WTC11 (cell line): ENCODE data around the gene PPM1M. TPM values are rescaled to one million over a fixed set of nuclear protein-coding genes. Genes with fewer than 3 reads are reported as not detected.

Source experiments
- ATAC-seq: fragments of 200-7000 bp; cut with Tn5 transposase; 2 replicates; pipeline ENCODE4 v1.10.0; 2021; ENCODE audit warnings: mild to moderate bottlenecking, moderate library complexity
- CTCF ChIA-PET: fragments of 300-600 bp; sonication (Branson Sonifier 250); formaldehyde crosslinking; loops from one replicate; lab custom pipeline; 2021; ENCODE audit warnings: antibody characterized with exemption; lab: Charles Lee
- POLR2A ChIA-PET: fragments of 350-600 bp; sonication (Branson Sonifier 250); formaldehyde crosslinking; loops from one replicate; lab custom pipeline; 2021; ENCODE audit warnings: antibody characterized with exemption; lab: Charles Lee
- DNase-seq: peaks from one replicate; pipeline ENCODE4 v3.0.0; 2021; ENCODE audit warnings: low spot score
- H3K27ac Mint-ChIP-seq: 2 replicates; pipeline ENCODE4 v1.8.0; 2021; ENCODE audit warnings: mixed read lengths
- H3K27me3 Mint-ChIP-seq: 2 replicates; pipeline ENCODE4 v1.8.0; 2021; ENCODE audit warnings: low read depth, mild to moderate bottlenecking, moderate library complexity, mixed read lengths
- H3K36me3 Mint-ChIP-seq: 2 replicates; pipeline ENCODE4 v1.8.0; 2021; ENCODE audit warnings: mixed read lengths
- H3K4me1 Mint-ChIP-seq: 2 replicates; pipeline ENCODE4 v1.8.0; 2022; ENCODE audit warnings: mixed read lengths
- H3K4me3 Mint-ChIP-seq: 2 replicates; pipeline ENCODE4 v1.8.0; 2021; ENCODE audit warnings: mild to moderate bottlenecking, moderate library complexity, mixed read lengths
- H3K9me3 Mint-ChIP-seq: 2 replicates; pipeline ENCODE4 v1.8.0; 2021; ENCODE audit warnings: mixed read lengths
- ATF1 ChIP-seq: sonication (generic); formaldehyde crosslinking; IDR thresholded peaks from 2 replicates; pipeline ENCODE4 v1.8.1; 2023; ENCODE audit warnings: mild to moderate bottlenecking, moderate library complexity, missing genetic modification reagents
- GTF2I ChIP-seq: fragments of 250-450 bp; sonication (Bioruptor Pico); conservative IDR thresholded peaks from 2 replicates; pipeline ENCODE4 v1.4.0; 2021; ENCODE audit warnings: mild to moderate bottlenecking
- HMGA2 ChIP-seq: fragments of 250-450 bp; sonication (Bioruptor Pico); IDR thresholded peaks from 2 replicates; pipeline ENCODE4 v1.4.0; 2021; ENCODE audit warnings: mild to moderate bottlenecking, moderate library complexity
- MXD4 ChIP-seq: fragments of 250-450 bp; sonication (Bioruptor Pico); IDR thresholded peaks from 2 replicates; pipeline ENCODE4 v1.8.0; 2021; ENCODE audit warnings: mild to moderate bottlenecking, moderate library complexity, borderline replicate concordance
- NFYB ChIP-seq: sonication (generic); formaldehyde crosslinking; conservative IDR thresholded peaks from 2 replicates; pipeline ENCODE4 v1.8.0; 2022; ENCODE audit warnings: low read depth, missing genetic modification reagents
- ZNF232 ChIP-seq: sonication (generic); formaldehyde crosslinking; IDR thresholded peaks from 2 replicates; pipeline ENCODE4 v1.8.0; 2022; ENCODE audit warnings: mild to moderate bottlenecking, missing genetic modification reagents
- ZNF671 ChIP-seq: fragments of 250-450 bp; sonication (Bioruptor Pico); IDR thresholded peaks from 2 replicates; pipeline ENCODE4 v1.8.0; 2021; ENCODE audit warnings: mild to moderate bottlenecking
- total RNA-seq: library from RNA; stranded (reverse); gene quantifications from 3 replicates; pipeline ENCODE4 v1.2.3, GENCODE V29; 2021
- TF ChIP-seq, protein P1 (sequence below): sonication (generic); formaldehyde crosslinking; IDR thresholded peaks from 2 replicates; pipeline ENCODE4 v1.8.1; 2023; ENCODE audit warnings: mild to moderate bottlenecking, missing genetic modification reagents
- TF ChIP-seq, protein P2 (sequence below): sonication (generic); formaldehyde crosslinking; IDR thresholded peaks from 2 replicates; pipeline ENCODE4 v1.8.1; 2023; ENCODE audit warnings: mild to moderate bottlenecking, missing genetic modification reagents
- TF ChIP-seq, protein P3 (sequence below): sonication (generic); formaldehyde crosslinking; IDR thresholded peaks from 2 replicates; pipeline ENCODE4 v1.8.1; 2023; ENCODE audit warnings: mild to moderate bottlenecking, missing genetic modification reagents, borderline replicate concordance
- TF ChIP-seq, protein P4 (sequence below): fragments of 250-450 bp; sonication (Bioruptor Pico); IDR thresholded peaks from 2 replicates; pipeline ENCODE4 v1.9.0; 2021; ENCODE audit warnings: moderate library complexity, mild to moderate bottlenecking, inconsistent platforms, borderline replicate concordance
- TF ChIP-seq, protein P5 (sequence below): fragments of 250-450 bp; sonication (Bioruptor Pico); IDR thresholded peaks from 2 replicates; pipeline ENCODE4 v1.9.0; 2021; ENCODE audit warnings: mild to moderate bottlenecking
- TF ChIP-seq, protein P6 (sequence below): fragments of 200-600 bp; IDR thresholded peaks from 2 replicates; pipeline ENCODE4 v1.8.0; 2022; ENCODE audit warnings: antibody characterized with exemption
- TF ChIP-seq, protein P7 (sequence below): sonication (generic); formaldehyde crosslinking; IDR thresholded peaks from 2 replicates; pipeline ENCODE4 v1.8.1; 2023; ENCODE audit warnings: mild to moderate bottlenecking, missing genetic modification reagents, moderate library complexity

Gene PPM1M
- total RNA-seq, 1 experiment from 2014 or later: 7.0 TPM

DNA sequence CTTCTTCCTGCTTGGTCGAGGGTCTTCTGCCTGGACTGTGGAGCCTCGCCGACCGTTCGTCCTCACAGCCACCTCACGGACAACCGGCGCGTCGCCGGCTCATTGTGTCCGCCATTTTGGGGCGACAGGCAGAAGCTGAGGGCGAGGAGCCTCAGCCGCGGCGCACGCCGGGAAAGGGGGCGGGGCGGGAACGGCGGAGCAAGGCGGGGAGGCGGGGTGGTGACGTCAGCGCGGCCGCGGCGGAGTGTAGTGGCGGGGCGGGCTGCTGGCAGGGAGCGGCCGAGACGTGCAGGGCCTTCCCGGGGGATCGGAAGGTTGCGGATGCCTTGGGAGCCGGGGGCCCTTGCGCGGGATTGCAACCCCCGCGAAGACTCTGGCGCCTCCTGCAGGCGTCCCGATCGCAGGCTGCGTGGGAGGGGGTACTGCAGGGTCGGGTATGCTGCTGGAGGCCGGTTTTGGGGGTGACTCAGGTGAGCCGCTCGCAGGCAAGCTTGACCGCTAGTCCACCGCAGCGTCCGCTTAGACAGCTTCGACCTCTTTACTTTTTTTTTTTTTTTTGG lies 33.0 kb downstream of the PPM1M start, which contains the start of gene WDR82 (continued):
- TF ChIP-seq, protein P1, sequence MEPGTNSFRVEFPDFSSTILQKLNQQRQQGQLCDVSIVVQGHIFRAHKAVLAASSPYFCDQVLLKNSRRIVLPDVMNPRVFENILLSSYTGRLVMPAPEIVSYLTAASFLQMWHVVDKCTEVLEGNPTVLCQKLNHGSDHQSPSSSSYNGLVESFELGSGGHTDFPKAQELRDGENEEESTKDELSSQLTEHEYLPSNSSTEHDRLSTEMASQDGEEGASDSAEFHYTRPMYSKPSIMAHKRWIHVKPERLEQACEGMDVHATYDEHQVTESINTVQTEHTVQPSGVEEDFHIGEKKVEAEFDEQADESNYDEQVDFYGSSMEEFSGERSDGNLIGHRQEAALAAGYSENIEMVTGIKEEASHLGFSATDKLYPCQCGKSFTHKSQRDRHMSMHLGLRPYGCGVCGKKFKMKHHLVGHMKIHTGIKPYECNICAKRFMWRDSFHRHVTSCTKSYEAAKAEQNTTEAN (CRISPR knock-in tag): 0 out of 2 replicates have a peak, but pooled peaks have one; percentile 43
- peak; percentile 72; the same call in 1 of the 2 replicates for TF ChIP-seq ZNF232
- TF ChIP-seq, protein P2, sequence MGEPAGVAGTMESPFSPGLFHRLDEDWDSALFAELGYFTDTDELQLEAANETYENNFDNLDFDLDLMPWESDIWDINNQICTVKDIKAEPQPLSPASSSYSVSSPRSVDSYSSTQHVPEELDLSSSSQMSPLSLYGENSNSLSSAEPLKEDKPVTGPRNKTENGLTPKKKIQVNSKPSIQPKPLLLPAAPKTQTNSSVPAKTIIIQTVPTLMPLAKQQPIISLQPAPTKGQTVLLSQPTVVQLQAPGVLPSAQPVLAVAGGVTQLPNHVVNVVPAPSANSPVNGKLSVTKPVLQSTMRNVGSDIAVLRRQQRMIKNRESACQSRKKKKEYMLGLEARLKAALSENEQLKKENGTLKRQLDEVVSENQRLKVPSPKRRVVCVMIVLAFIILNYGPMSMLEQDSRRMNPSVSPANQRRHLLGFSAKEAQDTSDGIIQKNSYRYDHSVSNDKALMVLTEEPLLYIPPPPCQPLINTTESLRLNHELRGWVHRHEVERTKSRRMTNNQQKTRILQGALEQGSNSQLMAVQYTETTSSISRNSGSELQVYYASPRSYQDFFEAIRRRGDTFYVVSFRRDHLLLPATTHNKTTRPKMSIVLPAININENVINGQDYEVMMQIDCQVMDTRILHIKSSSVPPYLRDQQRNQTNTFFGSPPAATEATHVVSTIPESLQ (CRISPR knock-in tag): no peak
- TF ChIP-seq ZNF671 (CRISPR knock-in tag): peak; percentile 66; the same call in 1 of the 2 replicates
- TF ChIP-seq, protein P3, sequence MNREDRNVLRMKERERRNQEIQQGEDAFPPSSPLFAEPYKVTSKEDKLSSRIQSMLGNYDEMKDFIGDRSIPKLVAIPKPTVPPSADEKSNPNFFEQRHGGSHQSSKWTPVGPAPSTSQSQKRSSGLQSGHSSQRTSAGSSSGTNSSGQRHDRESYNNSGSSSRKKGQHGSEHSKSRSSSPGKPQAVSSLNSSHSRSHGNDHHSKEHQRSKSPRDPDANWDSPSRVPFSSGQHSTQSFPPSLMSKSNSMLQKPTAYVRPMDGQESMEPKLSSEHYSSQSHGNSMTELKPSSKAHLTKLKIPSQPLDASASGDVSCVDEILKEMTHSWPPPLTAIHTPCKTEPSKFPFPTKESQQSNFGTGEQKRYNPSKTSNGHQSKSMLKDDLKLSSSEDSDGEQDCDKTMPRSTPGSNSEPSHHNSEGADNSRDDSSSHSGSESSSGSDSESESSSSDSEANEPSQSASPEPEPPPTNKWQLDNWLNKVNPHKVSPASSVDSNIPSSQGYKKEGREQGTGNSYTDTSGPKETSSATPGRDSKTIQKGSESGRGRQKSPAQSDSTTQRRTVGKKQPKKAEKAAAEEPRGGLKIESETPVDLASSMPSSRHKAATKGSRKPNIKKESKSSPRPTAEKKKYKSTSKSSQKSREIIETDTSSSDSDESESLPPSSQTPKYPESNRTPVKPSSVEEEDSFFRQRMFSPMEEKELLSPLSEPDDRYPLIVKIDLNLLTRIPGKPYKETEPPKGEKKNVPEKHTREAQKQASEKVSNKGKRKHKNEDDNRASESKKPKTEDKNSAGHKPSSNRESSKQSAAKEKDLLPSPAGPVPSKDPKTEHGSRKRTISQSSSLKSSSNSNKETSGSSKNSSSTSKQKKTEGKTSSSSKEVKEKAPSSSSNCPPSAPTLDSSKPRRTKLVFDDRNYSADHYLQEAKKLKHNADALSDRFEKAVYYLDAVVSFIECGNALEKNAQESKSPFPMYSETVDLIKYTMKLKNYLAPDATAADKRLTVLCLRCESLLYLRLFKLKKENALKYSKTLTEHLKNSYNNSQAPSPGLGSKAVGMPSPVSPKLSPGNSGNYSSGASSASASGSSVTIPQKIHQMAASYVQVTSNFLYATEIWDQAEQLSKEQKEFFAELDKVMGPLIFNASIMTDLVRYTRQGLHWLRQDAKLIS (CRISPR knock-in tag): no peak

DNA sequence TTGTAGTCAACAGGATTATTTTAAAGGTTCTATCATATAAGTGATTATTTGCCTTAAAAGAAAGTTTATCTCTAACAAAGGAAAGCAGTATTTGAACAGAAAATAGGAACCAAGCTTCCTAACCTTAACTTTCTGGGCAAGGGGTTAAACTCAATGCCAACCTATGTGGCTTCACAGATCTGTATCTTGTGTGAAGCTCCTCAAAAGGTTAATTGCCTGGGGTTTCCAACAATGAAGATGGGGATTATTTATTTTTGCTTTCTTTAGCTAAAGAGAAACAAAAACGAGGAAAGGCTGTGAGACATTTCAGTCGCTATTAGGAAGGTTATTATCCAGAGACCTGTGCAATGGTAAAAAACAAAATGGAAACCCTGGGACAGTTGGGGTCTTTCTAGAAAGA lies 34.0 kb downstream of the PPM1M start:
- H3K4me3 Mint-ChIP-seq: peak overlapping the region; percentile 94
- peaks cover 10% of the 10 kb centered on the region for H3K36me3 Mint-ChIP-seq
- ChIA-PET POLR2A (interaction anchor here (0.6 to 2.6 kb wide), 2 partner anchors 21 to 39 kb away, joined by 3 to 9 read pairs; no protein-coding TSS in a partner anchor), CTCF (interaction anchor here (0.5 to 5.0 kb wide), 15 partner anchors 11 to 275 kb away, joined by 3 to 41 read pairs (median 5); partner anchors contain the start of genes POC1A and TWF2)
- DNase-seq (no peak), ATAC-seq (no peak)
- peaks cover 26% of the 10 kb centered on the region for H3K4me1 Mint-ChIP-seq
- TF ChIP-seq ZNF671 (CRISPR knock-in tag) (no peak), GTF2I (CRISPR knock-in tag) (no peak), MXD4 (CRISPR knock-in tag) (no peak), HMGA2 (CRISPR knock-in tag) (no peak), ATF1 (CRISPR knock-in tag) (no peak), NFYB (no peak)
- TF ChIP-seq, protein P4, sequence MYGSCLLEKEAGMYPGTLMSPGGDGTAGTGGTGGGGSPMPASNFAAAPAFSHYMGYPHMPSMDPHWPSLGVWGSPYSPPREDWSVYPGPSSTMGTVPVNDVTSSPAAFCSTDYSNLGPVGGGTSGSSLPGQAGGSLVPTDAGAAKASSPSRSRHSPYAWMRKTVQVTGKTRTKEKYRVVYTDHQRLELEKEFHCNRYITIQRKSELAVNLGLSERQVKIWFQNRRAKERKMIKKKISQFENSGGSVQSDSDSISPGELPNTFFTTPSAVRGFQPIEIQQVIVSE: no peak
- TF ChIP-seq, protein P2 (CRISPR knock-in tag): no peak
- TF ChIP-seq, protein P5, sequence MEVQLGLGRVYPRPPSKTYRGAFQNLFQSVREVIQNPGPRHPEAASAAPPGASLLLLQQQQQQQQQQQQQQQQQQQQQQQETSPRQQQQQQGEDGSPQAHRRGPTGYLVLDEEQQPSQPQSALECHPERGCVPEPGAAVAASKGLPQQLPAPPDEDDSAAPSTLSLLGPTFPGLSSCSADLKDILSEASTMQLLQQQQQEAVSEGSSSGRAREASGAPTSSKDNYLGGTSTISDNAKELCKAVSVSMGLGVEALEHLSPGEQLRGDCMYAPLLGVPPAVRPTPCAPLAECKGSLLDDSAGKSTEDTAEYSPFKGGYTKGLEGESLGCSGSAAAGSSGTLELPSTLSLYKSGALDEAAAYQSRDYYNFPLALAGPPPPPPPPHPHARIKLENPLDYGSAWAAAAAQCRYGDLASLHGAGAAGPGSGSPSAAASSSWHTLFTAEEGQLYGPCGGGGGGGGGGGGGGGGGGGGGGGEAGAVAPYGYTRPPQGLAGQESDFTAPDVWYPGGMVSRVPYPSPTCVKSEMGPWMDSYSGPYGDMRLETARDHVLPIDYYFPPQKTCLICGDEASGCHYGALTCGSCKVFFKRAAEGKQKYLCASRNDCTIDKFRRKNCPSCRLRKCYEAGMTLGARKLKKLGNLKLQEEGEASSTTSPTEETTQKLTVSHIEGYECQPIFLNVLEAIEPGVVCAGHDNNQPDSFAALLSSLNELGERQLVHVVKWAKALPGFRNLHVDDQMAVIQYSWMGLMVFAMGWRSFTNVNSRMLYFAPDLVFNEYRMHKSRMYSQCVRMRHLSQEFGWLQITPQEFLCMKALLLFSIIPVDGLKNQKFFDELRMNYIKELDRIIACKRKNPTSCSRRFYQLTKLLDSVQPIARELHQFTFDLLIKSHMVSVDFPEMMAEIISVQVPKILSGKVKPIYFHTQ: no peak
- TF ChIP-seq, protein P6, sequence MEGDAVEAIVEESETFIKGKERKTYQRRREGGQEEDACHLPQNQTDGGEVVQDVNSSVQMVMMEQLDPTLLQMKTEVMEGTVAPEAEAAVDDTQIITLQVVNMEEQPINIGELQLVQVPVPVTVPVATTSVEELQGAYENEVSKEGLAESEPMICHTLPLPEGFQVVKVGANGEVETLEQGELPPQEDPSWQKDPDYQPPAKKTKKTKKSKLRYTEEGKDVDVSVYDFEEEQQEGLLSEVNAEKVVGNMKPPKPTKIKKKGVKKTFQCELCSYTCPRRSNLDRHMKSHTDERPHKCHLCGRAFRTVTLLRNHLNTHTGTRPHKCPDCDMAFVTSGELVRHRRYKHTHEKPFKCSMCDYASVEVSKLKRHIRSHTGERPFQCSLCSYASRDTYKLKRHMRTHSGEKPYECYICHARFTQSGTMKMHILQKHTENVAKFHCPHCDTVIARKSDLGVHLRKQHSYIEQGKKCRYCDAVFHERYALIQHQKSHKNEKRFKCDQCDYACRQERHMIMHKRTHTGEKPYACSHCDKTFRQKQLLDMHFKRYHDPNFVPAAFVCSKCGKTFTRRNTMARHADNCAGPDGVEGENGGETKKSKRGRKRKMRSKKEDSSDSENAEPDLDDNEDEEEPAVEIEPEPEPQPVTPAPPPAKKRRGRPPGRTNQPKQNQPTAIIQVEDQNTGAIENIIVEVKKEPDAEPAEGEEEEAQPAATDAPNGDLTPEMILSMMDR: no peak
- TF ChIP-seq, protein P7, sequence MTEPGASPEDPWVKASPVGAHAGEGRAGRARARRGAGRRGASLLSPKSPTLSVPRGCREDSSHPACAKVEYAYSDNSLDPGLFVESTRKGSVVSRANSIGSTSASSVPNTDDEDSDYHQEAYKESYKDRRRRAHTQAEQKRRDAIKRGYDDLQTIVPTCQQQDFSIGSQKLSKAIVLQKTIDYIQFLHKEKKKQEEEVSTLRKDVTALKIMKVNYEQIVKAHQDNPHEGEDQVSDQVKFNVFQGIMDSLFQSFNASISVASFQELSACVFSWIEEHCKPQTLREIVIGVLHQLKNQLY (CRISPR knock-in tag): no peak
- H3K27ac Mint-ChIP-seq: peak overlapping the region; percentile 100; the same call in 1 of the 2 replicates
- H3K27me3 Mint-ChIP-seq: no peaks in the 10 kb centered on the region
- no peaks in the 10 kb centered on the region for H3K9me3 Mint-ChIP-seq
